Stimulated activated CD4-positive, alpha-beta T cell treated with anti-CD3 and anti-CD28 coated beads, Interleukin-15, amount 100 ng/mL, for 1 hour (primary cell): ENCODE measurements around the gene PDZD7.
"Not testable (repeated sequence)": the region's sequence is repeated elsewhere in the genome, so short reads cannot be mapped to it uniquely, and the experiment has no call there.

ENCODE experiments used
- DNase-seq, 2 donors: peaks; one replicate each; pipeline ENCODE4 v3.0.0-alpha.2; 2020; ENCODE audit warnings: low read depth in 1 of 2, low spot score in 1 of 2

PDZD7 gene

GRCh38 chr10:100985336-100985735, 45.6 kb downstream of the PDZD7 start:
- DNase-seq = no peak

- DNase-seq = no peak
These were observed 46.2 kb downstream of the PDZD7 start for GRCh38 chr10:100984672-100985177.

- DNase-seq = no peak
These were observed 46.9 kb downstream of the PDZD7 start for GRCh38 chr10:100983868-100984671.

DNA sequence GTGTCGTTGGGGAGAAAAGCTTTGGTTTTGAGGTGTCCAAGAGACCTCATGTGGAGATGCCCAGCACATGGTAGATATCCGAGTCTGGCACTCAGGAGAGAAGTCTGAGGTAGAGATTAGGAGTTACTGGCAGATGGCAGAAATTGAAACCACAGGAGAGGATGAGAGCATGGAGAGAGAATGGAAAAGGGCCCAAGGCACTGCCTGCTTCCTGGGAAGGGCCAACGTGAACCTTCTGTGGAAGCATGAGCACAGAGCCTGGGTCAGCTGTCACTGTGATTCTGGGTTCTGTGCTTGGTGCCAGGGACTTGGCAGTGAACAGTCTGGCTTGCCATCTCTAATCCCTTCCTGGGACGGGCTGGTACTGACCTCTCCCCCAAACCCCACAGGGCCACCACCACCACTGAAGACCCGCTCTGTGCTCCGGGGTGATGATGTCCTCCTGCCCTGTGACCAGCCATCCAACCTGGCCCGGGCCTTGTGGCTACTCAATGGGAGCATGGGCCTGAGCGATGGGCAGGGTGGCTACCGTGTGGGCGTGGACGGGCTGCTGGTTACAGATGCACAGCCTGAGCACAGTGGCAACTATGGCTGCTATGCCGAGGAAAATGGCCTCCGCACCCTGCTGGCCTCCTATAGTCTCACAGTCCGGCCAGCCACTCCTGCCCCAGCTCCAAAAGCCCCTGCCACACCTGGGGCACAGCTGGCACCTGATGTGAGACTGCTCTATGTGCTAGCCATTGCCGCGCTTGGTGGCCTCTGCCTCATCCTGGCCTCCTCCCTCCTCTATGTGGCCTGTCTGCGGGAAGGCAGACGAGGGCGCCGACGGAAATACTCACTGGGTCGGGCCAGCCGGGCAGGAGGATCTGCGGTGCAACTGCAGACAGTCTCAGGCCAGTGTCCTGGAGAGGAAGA, 47.8 kb downstream of the PDZD7 start:
- DNase-seq = no peak

- no peak for DNase-seq
These were observed 49.7 kb downstream of the PDZD7 start for GRCh38 chr10:100981178-100981772.

- no peak for DNase-seq
These were observed 50.2 kb downstream of the PDZD7 start for GRCh38 chr10:100980711-100981110.

GRCh38 chr10:100980311-100980710, 50.6 kb downstream of the PDZD7 start:
- DNase-seq = no peak

DNA sequence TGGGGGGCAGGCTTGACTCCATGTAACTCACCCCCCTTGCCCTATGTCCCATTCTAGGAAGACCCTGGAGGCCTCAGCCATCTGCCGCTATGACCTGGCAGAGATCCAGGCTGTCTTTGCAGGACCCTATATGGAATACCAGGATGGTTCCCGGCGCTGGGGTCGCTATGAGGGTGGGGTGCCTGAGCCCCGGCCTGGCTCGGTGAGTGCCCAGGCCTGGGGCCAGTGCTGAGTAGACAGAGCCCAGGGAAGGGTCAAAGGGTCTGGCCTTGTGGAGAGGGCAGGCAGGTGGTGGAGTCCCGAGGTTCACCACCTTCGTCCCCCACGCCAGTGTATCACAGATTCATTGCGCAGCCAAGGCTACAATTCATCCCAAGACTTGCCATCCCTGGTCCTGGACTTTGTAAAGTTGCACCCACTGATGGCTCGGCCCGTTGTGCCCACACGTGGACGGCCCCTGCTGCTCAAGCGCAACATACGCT, 51.1 kb downstream of the PDZD7 start:
- DNase-seq = no peak

- DNase-seq = no peak
These were observed 52.1 kb downstream of the PDZD7 start for GRCh38 chr10:100978901-100979195.

DNA sequence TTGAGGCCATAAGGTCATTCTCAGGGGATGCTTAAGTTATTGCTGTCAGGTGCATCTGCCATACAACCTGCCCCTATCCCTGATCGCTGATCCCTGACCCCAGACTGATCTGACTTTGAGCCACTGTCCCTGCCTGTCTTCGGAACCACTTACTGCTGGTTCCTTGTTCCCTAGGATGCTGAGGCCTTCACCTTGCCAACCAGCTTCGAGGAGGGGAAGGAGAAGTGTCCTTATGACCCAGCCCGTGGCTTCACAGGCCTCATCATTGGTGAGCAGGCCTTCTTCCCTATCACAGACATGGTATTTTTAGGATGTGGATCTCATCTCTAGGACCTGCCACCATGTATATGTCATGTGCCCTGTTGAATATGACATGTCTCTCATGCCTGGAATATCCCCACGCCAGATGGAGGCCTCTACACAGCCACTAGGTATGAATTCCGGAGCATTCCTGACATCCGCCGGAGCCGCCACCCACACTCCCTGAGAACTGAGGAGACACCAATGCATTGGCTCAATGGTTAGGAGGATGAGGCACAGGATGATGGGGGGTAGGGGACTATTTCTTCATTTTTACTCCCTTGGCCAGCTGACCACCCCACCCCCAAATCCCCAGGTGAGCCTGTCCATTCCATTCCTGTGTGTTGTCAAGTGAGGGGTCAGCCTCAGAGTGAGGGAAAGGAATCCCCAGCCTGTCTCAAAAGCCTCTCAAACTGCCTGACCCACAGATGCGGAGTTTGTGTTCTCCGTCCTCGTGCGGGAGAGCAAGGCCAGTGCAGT, 52.6 kb downstream of the PDZD7 start:
- DNase-seq = no peak

DNA sequence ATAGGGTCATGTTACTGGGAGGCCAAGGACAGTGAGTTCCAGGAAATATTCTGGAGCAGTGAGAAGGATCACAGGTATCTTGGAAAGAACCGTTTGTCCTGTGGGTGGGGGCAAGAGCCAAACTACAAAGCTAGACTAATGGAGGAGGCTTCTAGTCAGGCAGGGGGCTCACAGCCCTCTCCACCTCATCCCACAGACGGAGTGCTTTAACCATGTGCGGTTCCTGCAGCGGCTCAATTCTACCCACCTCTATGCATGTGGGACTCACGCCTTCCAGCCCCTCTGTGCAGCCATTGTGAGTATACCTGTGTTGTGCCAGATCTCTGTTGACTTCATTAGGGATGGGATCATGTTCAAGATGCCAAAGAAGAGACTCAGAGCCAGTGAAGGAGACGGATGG, 53.5 kb downstream of the PDZD7 start:
- no peak for DNase-seq

GRCh38 chr10:100976906-100977305, 54.0 kb downstream of the PDZD7 start:
- no peak for DNase-seq

DNA sequence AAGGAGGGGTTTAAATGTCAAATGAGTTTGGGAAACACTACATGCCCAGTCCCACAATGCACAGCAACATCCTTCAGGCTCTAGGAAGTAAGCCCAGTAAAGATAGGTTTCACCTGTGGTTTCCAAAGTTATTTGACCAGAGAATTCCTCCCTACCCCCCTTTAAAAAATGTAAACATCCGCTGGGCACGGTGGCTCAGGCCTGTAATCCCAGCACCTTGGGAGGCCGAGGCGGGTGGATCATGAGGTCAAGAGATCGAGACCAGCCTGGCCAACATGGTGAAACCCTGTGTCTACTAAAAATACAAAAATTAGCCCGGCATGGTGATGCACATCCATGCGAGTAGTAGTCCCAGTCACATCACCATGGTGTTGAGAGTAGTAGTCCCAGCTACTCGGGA, 55.5 kb downstream of the PDZD7 start:
- DNase-seq = not testable (repeated sequence)

DNA sequence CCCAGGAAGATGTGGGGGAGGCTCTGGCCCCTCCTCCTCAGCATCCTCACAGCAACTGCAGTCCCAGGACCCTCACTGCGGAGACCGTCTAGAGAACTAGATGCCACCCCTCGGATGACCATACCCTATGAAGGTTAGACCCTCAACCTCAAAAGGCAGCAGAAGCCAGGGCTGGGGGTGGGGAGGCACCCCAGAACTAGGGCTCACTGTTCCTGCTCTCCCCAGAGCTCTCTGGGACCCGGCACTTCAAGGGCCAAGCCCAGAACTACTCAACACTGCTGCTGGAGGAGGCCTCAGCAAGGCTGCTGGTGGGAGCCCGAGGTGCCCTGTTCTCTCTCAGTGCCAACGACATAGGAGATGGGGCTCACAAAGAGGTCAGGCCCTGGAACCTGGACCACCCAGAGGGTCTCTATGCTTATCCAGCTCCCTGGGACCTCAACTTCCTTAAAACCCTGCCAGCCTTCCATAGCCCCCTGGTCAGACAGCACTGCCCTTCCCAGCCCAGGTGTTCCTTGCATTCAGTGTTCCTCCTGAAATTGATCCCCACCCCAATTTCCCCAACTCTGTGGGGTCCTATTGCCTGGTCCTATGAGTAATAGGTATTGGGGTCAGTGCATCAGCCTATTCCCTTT, 57.9 kb downstream of the PDZD7 start:
- no peak for DNase-seq

GRCh38 chr10:100972115-100972903, 58.6 kb downstream of the PDZD7 start:
- no peak for DNase-seq

DNA sequence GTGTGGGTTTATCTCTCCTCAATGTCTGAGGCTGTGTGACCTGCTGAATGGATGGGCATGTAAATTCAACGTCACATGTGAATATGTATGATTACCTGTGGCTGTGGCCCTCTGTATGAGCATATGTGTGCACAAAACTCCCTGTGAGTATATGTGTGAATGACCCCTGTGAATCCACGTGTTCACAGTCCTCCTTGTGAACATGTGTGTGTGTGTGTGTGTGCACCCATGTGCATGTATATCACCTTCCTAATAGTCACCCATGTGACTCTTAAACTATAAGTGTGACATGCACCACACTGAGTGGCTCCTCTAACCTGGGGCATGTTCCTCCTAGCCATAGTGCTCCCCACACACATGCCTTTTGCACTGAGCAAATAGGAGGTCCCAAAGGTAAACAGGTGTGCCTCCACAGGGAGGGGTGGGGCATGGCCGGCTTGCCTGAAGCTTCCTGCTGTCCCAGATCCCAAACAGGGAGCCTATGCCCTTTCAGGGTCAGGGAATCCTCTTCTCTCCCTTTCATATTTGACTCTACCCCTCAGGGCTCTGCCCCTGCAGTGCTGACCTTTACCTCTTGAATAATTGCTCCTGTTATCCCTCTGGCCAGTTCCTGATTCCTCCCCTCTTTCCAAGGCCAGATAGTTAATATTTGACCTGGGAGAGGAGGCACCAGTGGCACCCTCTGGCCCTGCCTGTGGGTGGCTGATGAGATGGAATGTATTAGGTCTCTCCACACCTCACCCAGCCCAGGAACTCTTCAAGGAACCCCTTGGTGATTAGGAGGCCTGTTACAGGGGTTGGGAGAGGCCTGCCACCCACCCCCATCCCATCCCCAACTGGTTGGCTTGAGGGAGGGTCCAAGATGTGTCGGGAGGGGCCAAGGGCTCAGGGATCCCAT, 59.8 kb downstream of the PDZD7 start:
- no peak for DNase-seq

DNA sequence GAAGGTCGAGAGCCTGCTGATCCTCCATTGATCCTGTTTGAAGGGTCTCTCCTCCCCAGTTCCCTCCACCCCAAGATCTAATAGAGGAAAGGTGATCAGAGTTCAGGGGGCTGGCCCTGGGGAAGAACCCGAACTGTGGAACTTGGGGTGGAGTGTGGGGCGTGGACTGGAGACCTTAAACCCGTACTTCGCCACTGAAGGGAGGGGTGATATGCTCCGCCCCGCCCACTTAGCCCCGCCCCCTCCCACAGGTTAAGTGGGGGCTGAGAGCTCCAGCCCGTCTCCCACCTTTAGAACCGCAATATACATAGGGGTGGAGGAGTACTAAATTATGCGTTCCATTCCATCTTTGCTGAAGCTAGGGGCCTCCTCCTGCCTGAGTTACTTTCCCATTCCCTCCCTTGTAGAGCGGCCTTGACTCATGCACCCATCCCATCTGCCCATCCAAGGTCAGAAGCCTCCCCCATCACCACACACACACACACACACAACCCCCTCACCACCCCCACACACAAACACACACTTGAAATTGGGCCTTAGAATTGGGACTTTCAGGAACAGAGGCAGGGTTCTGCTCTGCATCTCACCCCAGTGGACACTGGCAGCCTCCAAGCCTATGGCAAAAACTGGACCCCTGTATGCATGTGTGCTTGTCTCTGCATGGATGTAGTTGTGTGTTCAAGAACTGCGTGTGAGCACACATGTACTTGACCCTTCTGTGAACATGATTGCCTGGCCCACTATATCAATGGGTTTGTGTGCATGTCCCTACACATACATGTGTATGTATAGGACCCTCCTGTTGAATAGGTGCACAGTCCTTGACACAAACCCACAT, 60.6 kb downstream of the PDZD7 start:
- peak in 1 of 2 donors; percentile 15 for DNase-seq
